Astrocyte of the hippocampus (primary cell): ENCODE measurements around the gene EIF5A2.
"Not testable (repeated sequence)": the region's sequence is repeated elsewhere in the genome, so short reads cannot be mapped to it uniquely, and the experiment has no call there.

Experiments used
- DNase-seq: peaks from one replicate; pipeline ENCODE4 v3.0.0; 2011; ENCODE audit warnings: low read depth, low spot score

EIF5A2 gene

GRCh38 chr3:170897199-170897598 is 11.2 kb downstream of the EIF5A2 start:
- DNase-seq, result not testable (repeated sequence)

GRCh38 chr3:170896781-170897180 is 11.7 kb downstream of the EIF5A2 start:
- no peak for DNase-seq

- not testable (repeated sequence) for DNase-seq
Measured at GRCh38 chr3:170896333-170896732, 12.1 kb downstream of the EIF5A2 start.

- DNase-seq, result no peak
Measured at GRCh38 chr3:170893895-170894294, 14.5 kb downstream of the EIF5A2 start.

- DNase-seq, result no peak
Measured at GRCh38 chr3:170889630-170890029, 18.8 kb downstream of the EIF5A2 start.

GRCh38 chr3:170889132-170889531 is 19.3 kb downstream of the EIF5A2 start:
- DNase-seq, result no peak

- not testable (repeated sequence) for DNase-seq
Measured at GRCh38 chr3:170884109-170884930, 24.1 kb downstream of the EIF5A2 start.

- DNase-seq, result not testable (repeated sequence)
Measured at GRCh38 chr3:170878688-170879087, 29.7 kb downstream of the EIF5A2 start.

- not testable (repeated sequence) for DNase-seq
Measured at GRCh38 chr3:170877311-170877710, 31.1 kb downstream of the EIF5A2 start.

GRCh38 chr3:170876537-170876936 is 31.9 kb downstream of the EIF5A2 start:
- no peak for DNase-seq

- DNase-seq, result peak; percentile 99
Measured at GRCh38 chr3:170869645-170870593, 38.5 kb downstream of the EIF5A2 start, which contains the start of gene RPL22L1. Gene RPL22L1, minus strand, starts transcription at chr3:170870195. Its CDS starts 28 bp downstream, at chr3:170870167.

- peak; percentile 8 for DNase-seq
Measured at GRCh38 chr3:170869239-170869590, 39.2 kb downstream of the EIF5A2 start.

- DNase-seq, result no peak
Measured at GRCh38 chr3:170868577-170869238, 39.7 kb downstream of the EIF5A2 start.

- DNase-seq, result no peak
Measured at GRCh38 chr3:170867143-170867937, 41.1 kb downstream of the EIF5A2 start.

- DNase-seq, result no peak
Measured at GRCh38 chr3:170866499-170866898, 41.9 kb downstream of the EIF5A2 start.

- no peak for DNase-seq
Measured at GRCh38 chr3:170865209-170866094, 43.0 kb downstream of the EIF5A2 start.

GRCh38 chr3:170864525-170865208 is 43.8 kb downstream of the EIF5A2 start:
- no peak for DNase-seq

- DNase-seq, result no peak
Measured at GRCh38 chr3:170863816-170864215, 44.6 kb downstream of the EIF5A2 start.

- DNase-seq, result peak; percentile 29
Measured at GRCh38 chr3:170862618-170863374, 45.6 kb downstream of the EIF5A2 start.
